IMR-90 (cell line): ENCODE data around the gene TOP2A.

Experiments used
- POLR2A ChIP-seq: IDR thresholded peaks from 2 replicates; pipeline ENCODE4 v1.6.1; 2012; ENCODE audit warnings: mild to moderate bottlenecking, low read depth, low read length
- TF ChIP-seq, protein P1 (sequence below): fragments of 150-350 bp; IDR thresholded peaks from 2 replicates; pipeline ENCODE4 v1.6.1; 2017; ENCODE audit warnings: mild to moderate bottlenecking, antibody characterized with exemption, low read length, low read depth

DNA sequence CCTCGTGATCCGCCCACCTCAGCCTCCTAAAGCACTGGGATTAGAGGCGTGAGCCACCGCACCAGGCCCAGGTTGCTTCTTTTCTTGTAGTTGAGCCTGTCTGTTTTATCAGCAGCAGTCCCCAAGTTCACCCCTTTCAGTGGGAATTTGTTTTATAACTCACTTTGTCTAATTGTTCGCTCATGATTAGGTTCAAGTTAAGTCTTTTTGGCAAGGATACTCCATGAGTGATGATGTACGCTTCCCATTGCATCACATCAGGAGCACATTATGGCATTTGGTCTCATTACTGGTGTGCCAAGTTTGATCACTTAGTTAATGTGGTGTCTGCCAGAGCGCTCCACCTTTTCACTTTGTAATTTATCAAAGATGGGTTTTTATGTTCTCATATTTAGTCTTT is 38.7 kb downstream of the TOP2A start:
- TF ChIP-seq POLR2A, result no peak
- TF ChIP-seq, protein P1, sequence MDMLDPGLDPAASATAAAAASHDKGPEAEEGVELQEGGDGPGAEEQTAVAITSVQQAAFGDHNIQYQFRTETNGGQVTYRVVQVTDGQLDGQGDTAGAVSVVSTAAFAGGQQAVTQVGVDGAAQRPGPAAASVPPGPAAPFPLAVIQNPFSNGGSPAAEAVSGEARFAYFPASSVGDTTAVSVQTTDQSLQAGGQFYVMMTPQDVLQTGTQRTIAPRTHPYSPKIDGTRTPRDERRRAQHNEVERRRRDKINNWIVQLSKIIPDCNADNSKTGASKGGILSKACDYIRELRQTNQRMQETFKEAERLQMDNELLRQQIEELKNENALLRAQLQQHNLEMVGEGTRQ, result no peak
